Measurements from ENCODE around the gene MYADML2.

Gene MYADML2

DNA sequence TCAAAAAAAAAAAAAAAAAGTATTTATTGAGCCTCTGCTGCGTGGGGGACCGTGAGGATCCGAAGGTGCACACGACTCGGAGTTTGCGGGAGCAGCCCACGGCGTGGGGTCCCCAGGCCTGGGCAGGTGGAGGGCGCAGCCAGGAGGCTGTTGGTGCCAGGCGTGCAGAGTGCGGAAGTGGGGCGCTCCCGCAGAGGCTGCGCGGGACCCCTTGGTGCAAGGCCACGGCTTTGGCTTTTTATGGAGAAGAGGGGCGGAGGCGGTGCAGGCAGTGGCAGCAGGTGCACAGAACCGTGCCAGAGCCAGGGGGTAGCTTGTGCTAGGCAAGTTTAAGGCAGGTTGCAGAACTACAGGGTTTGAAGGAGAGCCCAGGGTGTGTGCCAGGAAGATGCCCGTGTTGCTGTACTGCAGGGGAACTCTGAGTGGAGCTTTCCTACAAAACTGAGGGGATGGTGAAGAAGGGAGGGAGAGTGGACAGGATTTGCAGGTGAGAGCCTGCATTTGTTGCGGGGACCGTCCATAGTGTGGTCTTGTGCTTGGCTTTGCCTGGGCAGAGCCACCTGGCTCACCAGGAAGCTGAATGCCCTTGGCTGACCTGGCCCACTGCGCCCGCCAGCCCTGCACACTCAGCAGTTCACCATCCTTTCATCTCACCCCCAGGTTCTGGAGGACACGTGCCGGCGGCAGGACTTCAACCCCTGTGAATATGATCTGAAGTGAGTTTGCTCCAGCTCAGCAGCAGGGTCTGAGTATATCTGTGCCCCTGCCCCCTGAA lies 31.7 kb upstream of the MYADML2 start:
- DNase-seq (ENCODE audit: low spot score), result no peak

GRCh38 chr17:81977211-81977808 lies 30.3 kb upstream of the MYADML2 start, which contains the start of gene ASPSCR1:
Gene ASPSCR1, plus strand, starts transcription at chr17:81977629. Its CDS starts 18 bp downstream, at chr17:81977647.
- DNase-seq (ENCODE audit: low spot score), result peak; percentile 85

- no peak for DNase-seq (ENCODE audit: low spot score)
Observed at GRCh38 chr17:81976332-81977210, 29.5 kb upstream of the MYADML2 start.

- no peak for DNase-seq (ENCODE audit: low spot score)
Observed at GRCh38 chr17:81973432-81973831, 26.4 kb upstream of the MYADML2 start.

DNA sequence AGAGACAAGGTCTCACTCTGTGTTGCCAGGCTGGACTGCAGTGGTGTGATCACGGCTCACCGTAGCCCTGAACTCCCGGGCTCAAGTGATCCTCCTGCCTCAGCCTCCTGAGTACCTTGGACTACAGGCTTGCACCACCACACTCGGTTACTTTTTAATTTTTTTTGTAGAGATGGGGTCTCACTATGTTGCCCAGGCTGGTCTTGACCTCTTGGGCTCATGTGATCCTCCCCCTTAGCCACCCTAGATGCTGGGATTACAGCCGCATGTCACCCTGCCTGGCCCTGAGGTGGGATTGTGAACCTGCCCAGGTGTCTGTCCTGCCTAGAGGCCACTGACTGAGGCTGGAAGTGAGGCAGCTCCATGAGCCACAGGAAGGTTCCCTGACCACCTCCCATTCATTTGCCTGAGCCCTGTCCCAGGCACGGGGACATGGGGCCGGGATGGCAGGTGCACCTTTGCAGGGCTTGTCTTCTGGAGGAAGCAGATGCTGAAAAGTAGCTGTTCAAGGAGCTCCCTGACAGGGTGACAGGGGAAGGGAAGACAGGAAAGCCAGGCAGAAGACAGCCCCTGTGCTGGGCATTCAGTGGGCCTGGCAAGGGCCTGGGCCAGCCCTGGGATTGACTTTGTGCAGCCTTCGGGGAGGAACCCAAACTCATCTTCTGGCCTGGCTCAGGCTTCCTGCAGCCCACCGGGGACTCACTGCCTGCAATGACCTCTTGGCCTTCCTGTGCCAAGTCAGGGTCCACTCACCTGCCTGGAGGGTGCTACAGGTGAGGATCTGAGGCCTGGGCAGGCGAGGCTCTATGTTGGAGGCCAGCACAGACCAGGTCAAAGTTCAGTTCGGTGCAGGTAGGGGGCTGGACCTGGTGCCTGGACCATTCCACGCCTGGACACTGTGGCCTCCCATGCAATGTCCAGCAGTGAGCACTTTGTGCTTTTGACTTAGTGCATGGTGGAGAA lies 22.1 kb upstream of the MYADML2 start:
- DNase-seq (ENCODE audit: low spot score), result no peak

DNA sequence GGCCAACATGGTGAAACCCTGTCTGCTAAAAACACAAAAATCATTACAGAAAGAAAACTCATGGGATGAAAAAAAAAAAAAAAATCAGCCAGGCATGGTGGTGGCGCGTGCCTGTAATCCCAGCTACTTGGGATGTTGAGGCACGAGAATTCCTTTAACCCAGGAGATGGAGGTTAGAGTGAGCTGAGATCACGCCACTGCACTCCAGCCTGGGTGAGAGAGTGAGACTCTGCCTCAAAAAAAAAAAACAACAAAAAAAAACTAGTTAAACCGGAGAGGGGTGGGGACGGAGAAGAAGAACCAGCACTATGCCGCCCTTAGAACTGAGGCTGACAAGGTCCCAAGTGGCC lies 21.3 kb upstream of the MYADML2 start:
- no peak for DNase-seq (ENCODE audit: low spot score)

- peak; percentile 67 for DNase-seq (ENCODE audit: low spot score)
Observed at GRCh38 chr17:81967533-81968395, 20.7 kb upstream of the MYADML2 start.

- DNase-seq (ENCODE audit: low spot score), result no peak
Observed at GRCh38 chr17:81967244-81967532, 20.2 kb upstream of the MYADML2 start.

DNA sequence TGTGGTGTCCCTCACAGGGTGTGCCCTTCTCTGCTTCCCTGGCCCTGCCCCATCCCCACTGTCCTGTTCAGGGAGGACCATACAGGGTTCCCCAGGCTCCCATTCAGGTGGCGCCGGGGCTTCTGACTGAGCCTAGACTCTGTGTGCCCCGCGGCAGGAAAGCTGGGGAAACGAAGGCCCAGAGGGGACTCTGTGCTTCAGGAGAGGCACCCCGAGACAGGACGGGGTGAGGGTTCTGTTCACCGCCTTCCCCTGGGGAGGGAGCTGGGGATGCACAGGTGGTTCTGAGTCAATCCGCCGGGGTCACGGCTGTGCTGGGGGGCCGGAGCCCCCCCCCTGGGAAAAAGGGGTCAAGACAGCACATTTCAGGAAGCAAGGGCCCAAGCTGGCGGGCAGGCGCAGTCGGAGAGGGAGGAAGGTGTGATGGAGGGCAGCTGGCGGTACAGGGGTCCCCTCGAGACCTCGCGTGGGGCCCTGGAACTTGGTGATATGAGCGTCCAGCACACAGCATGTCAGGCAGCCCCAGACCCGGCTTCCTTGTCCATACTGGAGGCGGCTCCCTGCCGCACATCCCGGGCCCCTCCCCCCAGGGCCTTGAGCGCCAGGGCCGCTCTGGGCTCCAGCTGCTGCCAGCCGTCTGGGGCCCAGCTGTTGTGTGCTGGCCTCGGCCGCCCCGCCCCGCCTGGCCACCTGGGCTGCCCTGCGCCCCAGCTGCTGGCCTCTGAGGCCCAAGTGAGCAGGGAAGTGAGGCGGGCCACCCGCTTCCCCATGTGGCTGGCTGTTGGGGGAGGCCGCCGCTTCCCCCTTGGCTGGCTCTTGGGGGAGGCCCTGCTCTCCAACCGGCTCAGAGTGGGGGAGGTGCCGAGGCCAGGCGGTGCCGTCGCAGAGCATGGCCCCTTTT lies 19.6 kb upstream of the MYADML2 start:
- DNase-seq (ENCODE audit: low spot score), result no peak

- no peak for DNase-seq (ENCODE audit: low spot score)
Observed at GRCh38 chr17:81964081-81964849, 17.2 kb upstream of the MYADML2 start.

- DNase-seq (ENCODE audit: low spot score), result no peak
Observed at GRCh38 chr17:81962499-81963441, 15.7 kb upstream of the MYADML2 start.

DNA sequence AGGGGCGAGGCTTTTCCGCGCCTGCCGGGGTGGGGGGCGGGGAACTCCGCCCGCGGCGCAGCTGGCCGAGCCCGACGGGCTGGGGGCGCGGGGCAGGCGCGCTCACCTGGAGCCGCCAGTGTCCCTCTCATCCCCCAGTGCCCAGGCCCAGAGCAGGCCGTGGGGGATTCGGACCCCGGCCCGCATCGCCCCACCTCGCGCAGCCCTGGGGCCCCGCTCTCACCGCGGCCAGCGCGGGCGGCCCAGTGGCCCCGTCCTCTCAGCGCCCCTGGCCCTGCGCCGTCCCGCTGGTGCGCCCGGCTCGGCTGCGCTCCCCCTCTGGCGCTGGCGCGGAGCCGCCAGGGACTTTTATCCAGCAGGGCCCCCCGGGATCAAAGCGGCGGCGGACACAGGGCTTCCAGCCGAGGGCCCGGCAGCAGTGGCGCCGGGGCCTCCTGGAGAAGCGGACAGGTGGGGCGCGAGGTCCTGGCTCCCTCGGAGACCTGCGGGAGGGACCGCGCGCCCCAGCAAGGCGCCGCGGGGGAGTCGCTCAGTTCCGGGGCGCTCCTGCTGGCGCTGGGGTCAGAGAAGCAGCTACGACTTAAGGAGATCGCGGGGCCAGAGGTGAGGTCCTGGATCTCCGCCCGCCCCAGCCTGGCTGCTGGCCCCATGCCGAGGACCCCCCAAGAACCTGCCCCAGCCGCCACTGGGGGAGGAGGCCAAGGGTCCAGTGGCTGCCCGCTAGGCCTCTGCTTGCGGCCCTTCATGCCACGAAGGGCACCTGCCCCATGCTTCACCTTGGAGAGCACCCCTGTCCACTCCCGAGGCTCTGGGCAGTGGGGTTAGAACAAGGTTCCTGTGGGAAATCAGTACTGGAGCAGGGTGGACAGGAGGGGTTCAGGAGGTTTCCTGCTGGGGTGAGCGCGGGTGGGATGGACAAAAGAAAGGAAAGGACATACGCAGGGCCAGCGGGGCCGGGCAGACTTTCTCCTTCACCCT lies 14.8 kb upstream of the MYADML2 start:
- DNase-seq (ENCODE audit: low spot score), result no peak

DNA sequence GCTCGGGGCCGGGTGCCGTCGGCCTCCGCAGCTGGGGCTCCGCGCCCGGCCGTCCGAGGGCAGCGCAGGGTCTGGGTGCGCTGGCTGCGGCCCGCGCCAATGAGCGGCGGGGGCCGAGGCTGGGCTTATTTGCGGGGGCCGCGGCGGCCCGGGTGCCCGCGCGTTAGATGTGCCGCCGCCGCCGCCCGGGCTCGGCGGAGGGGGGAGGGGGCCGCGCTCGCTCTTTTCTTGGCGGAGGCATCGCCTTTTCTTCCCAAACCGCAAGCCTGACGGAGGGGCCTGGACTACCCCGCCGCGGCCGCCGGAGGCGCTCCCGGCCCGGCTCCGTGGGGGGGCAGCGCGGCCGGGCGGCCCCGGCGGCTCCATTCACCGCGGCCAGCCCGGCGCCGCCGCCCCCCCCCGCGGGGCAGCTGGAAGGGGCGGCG lies 14.1 kb upstream of the MYADML2 start, which contains the start of gene NOTUM:
Gene NOTUM (minus strand): TSS at position 101 of the 425 bp plus-strand sequence. CDS start 278 bp downstream, outside the sequence.
- DNase-seq (ENCODE audit: low spot score), result peak; percentile 59

DNA sequence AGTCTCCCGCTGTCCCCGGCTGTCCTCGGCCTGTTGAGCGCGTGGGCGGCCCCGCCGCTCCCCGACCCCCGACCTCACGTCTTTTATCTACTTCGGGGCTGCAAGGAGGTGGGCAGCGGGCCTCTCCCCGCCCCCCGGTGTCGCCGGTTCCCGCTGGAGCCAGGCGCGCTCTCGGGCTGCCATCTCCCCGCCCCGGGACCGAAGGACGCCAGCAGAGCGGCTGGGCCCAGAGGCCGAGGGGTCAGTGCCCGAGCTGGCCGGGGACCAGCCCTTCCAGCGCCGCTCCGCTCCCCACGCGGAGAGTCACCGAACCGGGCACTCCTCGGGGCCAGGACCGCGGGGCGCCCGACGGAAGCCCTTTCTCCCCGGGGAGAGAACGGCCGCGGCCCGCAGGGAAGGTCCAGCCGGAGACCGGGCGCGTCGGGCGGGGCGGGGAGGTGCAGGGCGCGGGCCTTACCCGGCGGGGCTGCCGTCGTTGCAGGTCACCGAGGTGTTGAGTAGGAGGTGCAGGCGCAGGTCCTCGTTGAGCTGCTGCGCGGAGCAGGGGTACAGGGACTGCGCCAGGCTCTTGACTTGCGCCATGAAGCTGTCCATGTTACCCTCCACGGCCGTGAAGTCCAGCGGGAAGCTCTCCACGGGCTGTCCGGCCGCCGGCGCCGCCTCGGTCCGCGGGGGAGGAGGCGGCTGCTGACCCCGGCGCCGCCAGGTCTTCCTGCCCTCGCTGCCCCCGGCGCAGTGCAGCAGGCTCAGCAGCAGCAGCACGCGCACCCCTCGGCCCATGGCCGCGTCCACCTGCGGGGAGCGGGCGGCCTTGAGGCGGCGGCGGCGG lies 13.3 kb upstream of the MYADML2 start:
- no peak for DNase-seq (ENCODE audit: low spot score)

DNA sequence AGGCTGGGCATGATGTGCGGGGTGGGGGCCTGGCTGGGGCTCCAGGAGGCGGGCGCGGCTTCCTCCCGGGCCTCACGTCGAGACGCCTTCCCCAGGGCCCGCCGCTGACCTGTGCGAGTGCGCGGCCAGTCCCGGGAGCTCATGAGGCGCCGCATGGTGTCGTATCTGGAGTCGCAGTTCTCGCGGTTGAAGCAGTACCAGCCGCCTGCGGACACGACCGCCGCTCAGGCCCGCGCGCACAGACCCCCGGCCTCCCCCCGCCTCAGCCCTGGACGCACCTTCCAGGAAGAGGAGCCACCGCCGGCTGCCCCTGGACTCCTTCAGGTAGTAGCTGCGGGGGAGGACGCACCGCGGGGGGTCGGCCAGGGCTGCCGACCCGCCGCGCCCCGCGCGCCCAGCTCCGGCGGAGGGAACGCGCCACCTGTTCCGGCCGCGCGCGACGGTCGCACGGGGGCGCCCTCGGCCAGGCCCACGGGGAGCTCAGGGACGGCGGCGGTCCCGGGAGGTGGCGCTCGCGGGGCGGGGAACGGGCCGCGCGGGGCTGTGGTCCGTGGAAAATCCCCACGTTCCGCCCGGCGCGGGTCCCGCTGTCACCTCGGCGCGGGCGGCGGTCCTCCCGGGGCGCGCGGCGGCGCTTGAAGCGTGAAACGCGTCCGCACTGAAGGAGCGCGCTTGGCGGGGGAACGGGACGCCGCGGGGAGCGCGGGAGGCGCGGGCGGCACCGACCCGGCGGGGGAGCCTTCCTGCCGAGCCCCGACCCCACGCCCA lies 12.5 kb upstream of the MYADML2 start:
- peak; percentile 74 for DNase-seq (ENCODE audit: low spot score)

Data from hepatic stellate cell (primary cell).